GM23338 (cell line): ENCODE data around the gene NUBPL. TPM values are rescaled to one million over a fixed set of nuclear protein-coding genes. Genes with fewer than 3 reads are reported as not detected.

Experiments
- ATAC-seq: fragments of 200-7000 bp; cut with Tn5 transposase; 3 replicates; pipeline ENCODE4 v1.9.1; 2020
- DNase-seq: peaks from one replicate; pipeline ENCODE4 v3.0.0-alpha.2; 2015; ENCODE audit warnings: low spot score
- H2AFZ ChIP-seq: fragments of 200-600 bp; sonication (generic); 2 replicates; pipeline ENCODE4 v1.8.0; 2016; ENCODE audit warnings: antibody characterized with exemption, mild to moderate bottlenecking, moderate library complexity
- H3F3A ChIP-seq: fragments of 200-600 bp; sonication (generic); replicated peaks from 2 replicates; pipeline ENCODE4 v1.8.0; 2017; ENCODE audit warnings: antibody characterized with exemption, mixed run types, low read depth
- H3K27ac ChIP-seq: fragments of 200-600 bp; sonication (generic); 2 replicates; pipeline ENCODE4 v1.6.1; 2016; ENCODE audit warnings: low read depth
- H3K27me3 ChIP-seq: fragments of 200-600 bp; sonication (generic); 2 replicates; pipeline ENCODE4 v1.8.0; 2016; ENCODE audit warnings: mild to moderate bottlenecking, mixed run types, moderate library complexity; ENCODE audit not compliant: insufficient read depth
- H3K36me3 ChIP-seq: fragments of 200-600 bp; sonication (generic); 2 replicates; pipeline ENCODE4 v1.8.0; 2016; ENCODE audit warnings: mild to moderate bottlenecking; ENCODE audit not compliant: insufficient read depth
- H3K4me1 ChIP-seq: fragments of 200-600 bp; sonication (generic); 2 replicates; pipeline ENCODE4 v1.8.0; 2016; ENCODE audit warnings: mild to moderate bottlenecking, moderate library complexity; ENCODE audit not compliant: insufficient read depth
- H3K4me2 ChIP-seq: fragments of 200-600 bp; sonication (generic); 2 replicates; pipeline ENCODE4 v1.7.1; 2017; ENCODE audit warnings: mixed run types
- H3K4me3 ChIP-seq: fragments of 200-600 bp; sonication (generic); 2 replicates; pipeline ENCODE4 v1.6.1; 2016; ENCODE audit warnings: mixed run types
- H3K79me2 ChIP-seq: fragments of 200-600 bp; sonication (generic); replicated peaks from 2 replicates; pipeline ENCODE4 v1.8.0; 2017; ENCODE audit warnings: mild to moderate bottlenecking; ENCODE audit not compliant: insufficient read depth
- H3K9me2 ChIP-seq: fragments of 200-600 bp; sonication (generic); 2 replicates; pipeline ENCODE4 v1.8.0; 2017; ENCODE audit not compliant: insufficient read depth
- H4K20me1 ChIP-seq: fragments of 200-600 bp; sonication (generic); replicated peaks from 2 replicates; pipeline ENCODE4 v1.8.0; 2017; ENCODE audit warnings: mild to moderate bottlenecking; ENCODE audit not compliant: insufficient read depth
- H3K27ac Mint-ChIP-seq: 2 replicates; pipeline ENCODE4 v1.8.0; 2020; ENCODE audit warnings: inconsistent platforms, mild to moderate bottlenecking, moderate library complexity, mixed read lengths
- H3K27me3 Mint-ChIP-seq: 3 replicates; pipeline ENCODE4 v1.8.0; 2022; ENCODE audit warnings: low read depth, mild to moderate bottlenecking, moderate library complexity, mixed read lengths, inconsistent platforms; ENCODE audit not compliant: insufficient read depth, poor library complexity
- H3K36me3 Mint-ChIP-seq: 3 replicates; pipeline ENCODE4 v1.8.0; 2021; ENCODE audit warnings: low read depth, mild to moderate bottlenecking, inconsistent platforms, moderate library complexity, mixed read lengths
- H3K4me1 Mint-ChIP-seq: 3 replicates; pipeline ENCODE4 v1.8.0; 2020; ENCODE audit warnings: mild to moderate bottlenecking, inconsistent platforms, mixed read lengths
- H3K4me3 Mint-ChIP-seq: 3 replicates; pipeline ENCODE4 v1.8.0; 2021; ENCODE audit warnings: moderate library complexity, mild to moderate bottlenecking, inconsistent platforms, mixed read lengths
- H3K9me3 Mint-ChIP-seq: 3 replicates; pipeline ENCODE4 v1.8.0; 2020; ENCODE audit warnings: moderate library complexity, mild to moderate bottlenecking, inconsistent platforms, mixed read lengths
- EZH2 ChIP-seq: fragments of 200-600 bp; sonication (generic); IDR thresholded peaks from one replicate; pipeline ENCODE4 v1.8.0; 2017; ENCODE audit warnings: antibody characterized with exemption, mild to moderate bottlenecking, low read depth; ENCODE audit not compliant: unreplicated experiment
- JUNB ChIP-seq: IDR thresholded peaks from one replicate; pipeline ENCODE4 v1.6.1; 2016; ENCODE audit warnings: antibody characterized with exemption; ENCODE audit not compliant: unreplicated experiment
- NANOG ChIP-seq: IDR thresholded peaks from 2 replicates; pipeline ENCODE4 v1.6.1; 2016; ENCODE audit warnings: antibody characterized with exemption, borderline replicate concordance
- POLR2AphosphoS5 ChIP-seq: IDR thresholded peaks from 2 replicates; pipeline ENCODE4 v1.6.1; 2016; ENCODE audit warnings: antibody characterized with exemption, low read depth
- ZNF114 ChIP-seq: fragments of 250-450 bp; sonication (Bioruptor Pico); IDR thresholded peaks from 2 replicates; pipeline ENCODE4 v1.5.0; 2020; ENCODE audit warnings: mild to moderate bottlenecking, moderate library complexity
- ZNF331 ChIP-seq: fragments of 250-450 bp; sonication (Bioruptor Pico); IDR thresholded peaks from 2 replicates; pipeline ENCODE4 v1.5.0; 2020; ENCODE audit warnings: low read depth, mild to moderate bottlenecking, moderate library complexity
- ZNF462 ChIP-seq: fragments of 250-450 bp; sonication (Bioruptor Pico); IDR thresholded peaks from 2 replicates; pipeline ENCODE4 v1.5.0; 2020; ENCODE audit warnings: mild to moderate bottlenecking, moderate library complexity
- polyA plus RNA-seq: library from polyadenylated mRNA; unstranded; fragments of >200 nt; fragmentation: Nextera tagmentation; extraction: Ambion mirVana; gene quantifications from 2 replicates; pipeline ENCODE4 v1.2.1, GENCODE V29; 2016
- total RNA-seq: library from RNA; depleted of rRNA; stranded (reverse); fragments of >200 nt; shearing (Covaris generic); gene quantifications from 2 replicates; pipeline ENCODE4 v1.2.3, GENCODE V29; 2014

NUBPL gene
- total and polyA plus RNA-seq, 2 experiments from 2014 or later = 6.1 to 20.7 TPM

GRCh38 chr14:31529053-31529452 lies 32.2 kb upstream of the NUBPL start:
- no peaks in the 10 kb centered on the region for H3K27me3 Mint-ChIP-seq
- H3K4me3 Mint-ChIP-seq = no peak overlapping the region
- Histone ChIP-seq H3K79me2 (no peaks in the 10 kb centered on the region), H3K4me1 (no peaks in the 10 kb centered on the region), H3K4me2 (no peak overlapping the region), H3K27me3 (no peaks in the 10 kb centered on the region), H2AFZ (no peak overlapping the region), H3K36me3 (no peaks in the 10 kb centered on the region), H4K20me1 (no peaks in the 10 kb centered on the region), H3F3A (no peaks in the 10 kb centered on the region), H3K9me2 (no peaks in the 10 kb centered on the region; the same call in 1 of the 2 replicates), H3K4me3 (no peak overlapping the region), H3K27ac (no peak overlapping the region)
- DNase-seq (no peak), ATAC-seq (no peak)
- no peaks in the 10 kb centered on the region for H3K4me1 Mint-ChIP-seq
- no peak for TF ChIP-seq EZH2
- no peak for TF ChIP-seq ZNF462
- no peak for TF ChIP-seq ZNF114 (CRISPR knock-in tag)
- no peak overlapping the region for H3K27ac Mint-ChIP-seq
- peaks cover 3% of the 10 kb centered on the region; the same call in 1 of the 3 replicates for H3K9me3 Mint-ChIP-seq
- H3K36me3 Mint-ChIP-seq = no peaks in the 10 kb centered on the region

DNA sequence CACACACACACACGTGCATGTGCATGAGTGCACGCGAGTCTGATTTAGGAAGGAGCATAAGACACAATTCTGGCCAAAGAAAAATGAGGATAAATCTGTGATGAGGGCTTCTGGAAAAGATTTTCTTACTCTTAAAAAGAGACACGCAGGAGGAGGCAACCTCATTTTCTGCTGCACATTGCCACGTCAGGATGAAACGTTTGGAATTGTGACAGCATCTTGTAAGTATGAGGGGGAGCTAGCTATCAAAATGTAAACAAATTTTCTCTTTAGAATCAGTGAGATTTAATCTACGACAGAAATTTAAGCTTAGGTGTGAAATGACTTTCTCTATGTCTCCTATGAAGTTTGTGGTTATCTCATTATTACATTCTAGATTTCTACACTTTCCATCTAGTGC lies 31.1 kb upstream of the NUBPL start:
- TF ChIP-seq POLR2AphosphoS5 (no peak), JUNB (no peak), ZNF331 (no peak), ZNF114 (CRISPR knock-in tag) (no peak), NANOG (no peak)
- Mint-ChIP-seq H3K4me1 (no peaks in the 10 kb centered on the region), H3K9me3 (peaks cover 3% of the 10 kb centered on the region; the same call in 1 of the 3 replicates), H3K36me3 (no peaks in the 10 kb centered on the region), H3K27me3 (no peaks in the 10 kb centered on the region), H3K27ac (no peak overlapping the region), H3K4me3 (no peak overlapping the region)
- DNase-seq (no peak), ATAC-seq (no peak)
- no peaks in the 10 kb centered on the region for H4K20me1 ChIP-seq
- no peaks in the 10 kb centered on the region for H3K79me2 ChIP-seq
- H3K27me3 ChIP-seq = no peaks in the 10 kb centered on the region
- H3K4me1 ChIP-seq = no peaks in the 10 kb centered on the region
- H3K27ac ChIP-seq = no peak overlapping the region
- H3F3A ChIP-seq = no peaks in the 10 kb centered on the region
- H3K4me3 ChIP-seq = no peak overlapping the region
- H2AFZ ChIP-seq = no peak overlapping the region
- H3K9me2 ChIP-seq = no peaks in the 10 kb centered on the region; the same call in 1 of the 2 replicates
- no peaks in the 10 kb centered on the region for H3K36me3 ChIP-seq
- H3K4me2 ChIP-seq = no peak overlapping the region
